ENCODE measurements around the gene CLK4. TPM values are rescaled to one million over a fixed set of nuclear protein-coding genes. Genes with fewer than 3 reads are reported as not detected.

The CLK4 gene
- 41.5 TPM for total RNA-seq

DNA sequence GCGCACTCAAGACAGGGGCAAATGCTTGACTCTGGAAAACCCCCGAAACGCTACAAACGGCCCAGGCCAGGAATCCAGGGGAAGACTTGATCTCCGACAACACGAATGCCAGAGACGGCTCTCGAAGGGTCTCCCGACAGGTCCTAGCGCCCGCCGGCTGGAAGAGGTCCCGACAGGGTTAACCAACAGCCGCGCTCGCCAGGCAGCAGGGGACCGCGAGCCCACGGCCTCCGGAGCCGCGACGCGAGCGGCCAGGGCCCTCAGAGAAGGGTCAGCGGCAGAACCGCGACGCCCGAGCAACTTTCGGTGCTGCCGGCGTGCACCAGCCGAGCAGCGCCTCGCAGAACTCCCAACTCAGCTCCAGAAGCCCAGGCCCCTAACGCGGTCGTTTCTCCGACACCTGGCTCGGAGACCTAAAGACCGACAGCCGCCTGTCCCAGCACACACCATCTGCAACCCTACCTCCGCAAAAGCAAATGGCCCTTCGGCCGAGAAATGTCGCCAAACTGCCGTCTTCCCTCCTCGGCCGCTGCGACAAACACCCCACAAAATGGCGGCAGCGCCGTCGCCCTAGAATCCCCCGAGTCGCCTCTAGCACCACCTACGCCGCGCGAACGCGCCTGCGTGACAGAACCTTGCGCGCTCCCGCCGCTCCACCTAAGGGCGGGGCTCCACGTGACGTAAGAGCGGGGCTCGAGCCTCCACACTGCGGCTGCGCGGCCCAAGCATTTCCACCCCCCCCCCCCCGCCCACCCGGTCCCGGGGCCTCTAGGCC, at the start of gene CLK4:
Gene CLK4, minus strand, starts transcription at position 567 of the 775 bp plus-strand sequence. CDS start 3,634 bp downstream, outside the sequence.

GRCh38 chr5:178590141-178590923, 36.5 kb downstream of the CLK4 start, which contains the start of gene COL23A1:
COL23A1 (minus strand) TSS chr5:178590393.

Small RNA genes lying within 50 kb of the gene (small RNA-seq; reads per million reads assigned to genes)
- not detected for gene RN7SKP70

Other genes starting within 250 kb of the CLK4 start
- 4.2 TPM for gene COL23A1, start 36.7 kb downstream of the CLK4 start, total RNA-seq
- gene ZNF354A, start 103.6 kb upstream of the CLK4 start, total RNA-seq: 18.5 TPM
- gene ZNF354B, start 232.9 kb upstream of the CLK4 start, total RNA-seq: 25.1 TPM

All from diencephalon (tissue), 1 donor.